Left forelimb (tissue), 1 donor: Measurements from ENCODE around the gene CER1.
"Not testable (repeated sequence)": the region's sequence is repeated elsewhere in the genome, so short reads cannot be mapped to it uniquely, and the experiment has no call there.

Experiments
- DNase-seq: peaks from one replicate; pipeline ENCODE4 v3.0.0-alpha.2; 2018; ENCODE audit warnings: low spot score

Gene CER1

GRCh38 chr9:14715102-14715501, 7.4 kb downstream of the CER1 start:
- DNase-seq = no peak

- DNase-seq = no peak
These were observed 9.3 kb downstream of the CER1 start for GRCh38 chr9:14713187-14713767.

GRCh38 chr9:14710804-14711203, 11.7 kb downstream of the CER1 start:
- DNase-seq = no peak

GRCh38 chr9:14706530-14707140, 15.9 kb downstream of the CER1 start:
- no peak for DNase-seq

- DNase-seq = no peak
These were observed 17.5 kb downstream of the CER1 start for GRCh38 chr9:14705079-14705478.

GRCh38 chr9:14704281-14704680, 18.3 kb downstream of the CER1 start:
- no peak for DNase-seq

GRCh38 chr9:14702200-14702720, 20.3 kb downstream of the CER1 start:
- no peak for DNase-seq

- DNase-seq = peak; percentile 84
These were observed 29.2 kb downstream of the CER1 start, which contains the start of gene ZDHHC21 for GRCh38 chr9:14693251-14693861. TSS of gene ZDHHC21 (minus strand) at chr9:14693432. CDS start at chr9:14674340, 19,092 bp downstream.

GRCh38 chr9:14692470-14693250, 29.9 kb downstream of the CER1 start:
- peak; percentile 67 for DNase-seq

- no peak for DNase-seq
These were observed 31.4 kb downstream of the CER1 start for GRCh38 chr9:14690948-14691730.

GRCh38 chr9:14687042-14687719, 35.4 kb downstream of the CER1 start:
- no peak for DNase-seq

GRCh38 chr9:14686168-14686567, 36.4 kb downstream of the CER1 start:
- DNase-seq = no peak

- not testable (repeated sequence) for DNase-seq
These were observed 39.9 kb downstream of the CER1 start for GRCh38 chr9:14682616-14683015.

- no peak for DNase-seq
These were observed 43.8 kb downstream of the CER1 start for GRCh38 chr9:14678776-14679175.

GRCh38 chr9:14677872-14678271, 44.7 kb downstream of the CER1 start:
- DNase-seq = no peak

- DNase-seq = no peak
These were observed 45.1 kb downstream of the CER1 start for GRCh38 chr9:14677396-14677795.

GRCh38 chr9:14674630-14675029, 47.9 kb downstream of the CER1 start:
- DNase-seq = no peak

GRCh38 chr9:14671377-14671776, 51.2 kb downstream of the CER1 start:
- no peak for DNase-seq

- DNase-seq = no peak
These were observed 51.8 kb downstream of the CER1 start for GRCh38 chr9:14670718-14671117.
